Measurements from ENCODE around the gene CLEC4D.
A peak's percentile ranks its signal among the peaks of the same experiment; 100 is the strongest.
"Not testable (repeated sequence)": the region's sequence is repeated elsewhere in the genome, so short reads cannot be mapped to it uniquely, and the experiment has no call there.

Gene CLEC4D

GRCh38 chr12:8519171-8519570, 5.9 kb downstream of the CLEC4D start:
- no peak overlapping the region for H3K4me3 ChIP-seq (ENCODE audit: low read depth, low read length)
- no peak for DNase-seq (ENCODE audit: low read depth)
- no peak for TF ChIP-seq MAX (IDR thresholded peaks at IDR 0.05; ENCODE audit: low read depth, low read length)

DNA sequence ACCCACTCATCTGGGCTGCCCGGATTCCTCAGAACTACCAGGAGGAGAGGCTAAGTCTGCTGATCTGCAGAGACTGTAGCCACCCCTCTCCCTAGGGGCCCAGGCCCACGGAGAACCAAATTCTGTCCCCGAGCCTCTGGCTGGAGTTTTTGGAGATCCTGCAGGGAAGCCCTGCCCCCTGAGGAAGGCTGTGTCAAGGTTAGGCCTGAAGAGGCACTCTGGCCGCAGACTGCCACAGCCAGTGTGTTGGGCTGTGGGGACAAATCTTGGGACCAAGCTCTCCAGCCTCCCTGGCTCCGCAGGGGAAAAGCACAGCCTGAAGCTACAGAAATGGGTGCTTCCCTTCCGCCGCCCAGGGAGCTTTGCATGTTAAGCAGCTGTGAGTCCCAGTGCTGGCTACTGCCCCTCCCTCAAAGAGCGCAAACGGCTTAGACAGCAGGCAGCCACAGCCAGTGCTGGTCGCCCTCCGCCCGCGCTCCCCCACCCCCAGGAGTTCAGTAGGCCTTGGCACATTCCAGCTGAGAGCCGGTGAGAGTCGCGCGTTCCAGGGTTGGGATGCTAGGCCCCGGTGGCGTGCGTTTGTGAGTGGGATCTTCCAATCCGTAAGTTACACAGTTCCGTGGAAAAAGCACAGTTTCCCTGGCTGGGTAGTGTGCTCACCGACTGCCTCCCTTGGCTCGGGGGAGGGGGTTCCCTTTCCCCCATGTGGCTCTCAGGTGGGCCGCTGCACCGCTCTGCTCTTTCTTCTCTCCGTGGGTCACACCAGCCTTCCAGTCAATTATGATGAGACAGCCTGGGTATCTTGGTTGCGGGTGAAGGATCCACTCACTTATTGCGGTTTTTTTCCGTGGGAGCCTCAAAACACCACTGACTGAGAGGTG, 14.2 kb downstream of the CLEC4D start:
- DNase-seq (ENCODE audit: low read depth) = no peak
- TF ChIP-seq POLR2A (IDR thresholded peaks at IDR 0.05; ENCODE audit: extremely low read depth, insufficient read length) = no peak
- TF ChIP-seq, protein P1, sequence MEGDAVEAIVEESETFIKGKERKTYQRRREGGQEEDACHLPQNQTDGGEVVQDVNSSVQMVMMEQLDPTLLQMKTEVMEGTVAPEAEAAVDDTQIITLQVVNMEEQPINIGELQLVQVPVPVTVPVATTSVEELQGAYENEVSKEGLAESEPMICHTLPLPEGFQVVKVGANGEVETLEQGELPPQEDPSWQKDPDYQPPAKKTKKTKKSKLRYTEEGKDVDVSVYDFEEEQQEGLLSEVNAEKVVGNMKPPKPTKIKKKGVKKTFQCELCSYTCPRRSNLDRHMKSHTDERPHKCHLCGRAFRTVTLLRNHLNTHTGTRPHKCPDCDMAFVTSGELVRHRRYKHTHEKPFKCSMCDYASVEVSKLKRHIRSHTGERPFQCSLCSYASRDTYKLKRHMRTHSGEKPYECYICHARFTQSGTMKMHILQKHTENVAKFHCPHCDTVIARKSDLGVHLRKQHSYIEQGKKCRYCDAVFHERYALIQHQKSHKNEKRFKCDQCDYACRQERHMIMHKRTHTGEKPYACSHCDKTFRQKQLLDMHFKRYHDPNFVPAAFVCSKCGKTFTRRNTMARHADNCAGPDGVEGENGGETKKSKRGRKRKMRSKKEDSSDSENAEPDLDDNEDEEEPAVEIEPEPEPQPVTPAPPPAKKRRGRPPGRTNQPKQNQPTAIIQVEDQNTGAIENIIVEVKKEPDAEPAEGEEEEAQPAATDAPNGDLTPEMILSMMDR (IDR thresholded peaks at IDR 0.05; ENCODE audit: low read depth, low read length) = no peak
- no peak for TF ChIP-seq MYC (IDR thresholded peaks at IDR 0.05; ENCODE audit: low read depth, low read length)
- TF ChIP-seq MAX (IDR thresholded peaks at IDR 0.05; ENCODE audit: low read depth, low read length) = no peak
- H3K4me3 ChIP-seq (ENCODE audit: low read depth, low read length) = no peak overlapping the region

- TF ChIP-seq, protein P1 (IDR thresholded peaks at IDR 0.05; ENCODE audit: low read depth, low read length) = no peak
- TF ChIP-seq POLR2A (IDR thresholded peaks at IDR 0.05; ENCODE audit: extremely low read depth, insufficient read length) (no peak), MAX (IDR thresholded peaks at IDR 0.05; ENCODE audit: low read depth, low read length) (no peak), MYC (IDR thresholded peaks at IDR 0.05; ENCODE audit: low read depth, low read length) (no peak)
- DNase-seq (ENCODE audit: low read depth) = no peak
- H3K4me3 ChIP-seq (ENCODE audit: low read depth, low read length) = no peak overlapping the region
These were observed 18.7 kb downstream of the CLEC4D start for GRCh38 chr12:8532045-8532444.

- H3K4me3 ChIP-seq (ENCODE audit: low read depth, low read length) = not testable (repeated sequence)
- DNase-seq (ENCODE audit: low read depth) = peak; percentile 97
- peak; percentile 46; the same call in 1 of the 2 replicates for TF ChIP-seq MYC (IDR thresholded peaks at IDR 0.05; ENCODE audit: low read depth, low read length)
- TF ChIP-seq, protein P1 (IDR thresholded peaks at IDR 0.05; ENCODE audit: low read depth, low read length) = peak; percentile 58
- 0 out of 2 replicates have a peak, but pooled peaks have one; percentile 3 for TF ChIP-seq MAX (IDR thresholded peaks at IDR 0.05; ENCODE audit: low read depth, low read length)
These were observed 24.5 kb downstream of the CLEC4D start for GRCh38 chr12:8537820-8538219.

- peak within 1 kb of the TSS; percentile 18 for H3K4me3 ChIP-seq (ENCODE audit: low read depth, low read length)
- DNase-seq (ENCODE audit: low read depth) = peak; percentile 62
These were observed 27.5 kb downstream of the CLEC4D start, which contains the start of gene CLEC4E for GRCh38 chr12:8540831-8541230. CLEC4E (minus strand) TSS chr12:8540905; CDS start chr12:8540797, 108 bp downstream.

- TF ChIP-seq POLR2A (IDR thresholded peaks at IDR 0.05; ENCODE audit: extremely low read depth, insufficient read length) = no peak
- no peak for TF ChIP-seq MAX (IDR thresholded peaks at IDR 0.05; ENCODE audit: low read depth, low read length)
- no peak for TF ChIP-seq MYC (IDR thresholded peaks at IDR 0.05; ENCODE audit: low read depth, low read length)
- TF ChIP-seq, protein P1 (IDR thresholded peaks at IDR 0.05; ENCODE audit: low read depth, low read length) = no peak
- no peak overlapping the region for H3K4me3 ChIP-seq (ENCODE audit: low read depth, low read length)
- DNase-seq (ENCODE audit: low read depth) = no peak
These were observed 28.3 kb downstream of the CLEC4D start for GRCh38 chr12:8541562-8541961.

Data from NB4 (cell line).